Endothelial cell of umbilical vein (primary cell): ENCODE data around the gene WRNIP1. TPM values are rescaled to one million over a fixed set of nuclear protein-coding genes. Genes with fewer than 3 reads are reported as not detected.

ENCODE experiments used
- BruUV-seq: library from RNA; stranded (reverse); fragments of 400-500 nt; replicated peaks from 2 replicates; lab custom pipeline; 2021; lab: Mats Ljungman, UMichigan
- CTCF ChIA-PET: fragments of 300-600, 350-600 bp; sonication (Branson Sonifier 250); formaldehyde crosslinking; loops from one replicate; lab custom pipeline; 2021; ENCODE audit warnings: antibody characterized with exemption, inconsistent platforms; lab: Charles Lee
- POLR2A ChIA-PET: fragments of 300-600, 350-600 bp; sonication (Branson Sonifier 250); formaldehyde crosslinking; loops from one replicate; lab custom pipeline; 2021; ENCODE audit warnings: antibody characterized with exemption, inconsistent platforms; lab: Charles Lee
- DNase-seq: peaks from one replicate; pipeline ENCODE4 v3.0.0-alpha.2; 2011; ENCODE audit warnings: low read depth, low spot score
- FAIRE-seq: peaks from 2 replicates; lab custom pipeline; 2011; peaks lifted over from hg19 to GRCh38; lab: Jason Lieb, UNC
- H2AFZ ChIP-seq: 2 replicates; pipeline ENCODE4 v1.6.0; 2012; ENCODE audit warnings: low read depth, low read length, control low read depth, inconsistent platforms
- H3K27ac ChIP-seq: 2 replicates; pipeline ENCODE4 v1.5.1; 2011; ENCODE audit warnings: low read depth, mild to moderate bottlenecking, control low read depth, low read length, moderate library complexity; ENCODE audit not compliant: insufficient read depth
- H3K27me3 ChIP-seq, 2 experiments: 2 replicates each; pipeline versions ENCODE4 v1.6.0 to v1.6.1; 2011; ENCODE audit warnings: low read length in 2 of 2, mixed read lengths in 1 of 2; ENCODE audit not compliant: control insufficient read depth in 2 of 2, insufficient read depth in 2 of 2
- H3K36me3 ChIP-seq, 2 experiments: 2 replicates in 1 of 2; 3 replicates in 1 of 2; pipeline ENCODE4 v1.5.1; 2011; ENCODE audit warnings: low read length in 2 of 2, mild to moderate bottlenecking in 1 of 2, moderate library complexity in 1 of 2; ENCODE audit not compliant: control insufficient read depth in 2 of 2, insufficient read depth in 2 of 2; ENCODE audit errors: extremely low read depth in 1 of 2
- H3K4me1 ChIP-seq: 3 replicates; pipeline ENCODE4 v1.5.1; 2011; ENCODE audit warnings: mild to moderate bottlenecking, low read length; ENCODE audit not compliant: control insufficient read depth, insufficient read depth; ENCODE audit errors: extremely low read depth
- H3K4me2 ChIP-seq: 2 replicates; pipeline ENCODE4 v1.6.1; 2011; ENCODE audit warnings: low read length, control low read depth, mixed read lengths; ENCODE audit not compliant: insufficient read depth
- H3K4me3 ChIP-seq, 3 experiments: fragments of 200-600 bp in 1 of 3; sonication (generic), shearing (Covaris generic) in 1 of 3; replicated peaks in 1 of 3; 2 replicates each; pipeline ENCODE4 v1.5.1; 2011 to 2016; ENCODE audit warnings: control low read depth in 3 of 3, low read length in 3 of 3, mild to moderate bottlenecking in 2 of 3, inconsistent platforms in 1 of 3, low read depth in 1 of 3, moderate library complexity in 1 of 3; ENCODE audit not compliant: insufficient read depth in 1 of 3
- H3K79me2 ChIP-seq: 2 replicates; pipeline ENCODE4 v1.6.0; 2012; ENCODE audit warnings: low read length, inconsistent platforms; ENCODE audit not compliant: control insufficient read depth, insufficient read depth
- H3K9ac ChIP-seq: replicated peaks from 2 replicates; pipeline ENCODE3; 2011; ENCODE audit warnings: low read length, control low read depth; ENCODE audit not compliant: insufficient read depth; ENCODE audit errors: extremely low read depth
- H3K9me1 ChIP-seq: replicated peaks from 3 replicates; pipeline ENCODE4 v1.6.0; 2011; ENCODE audit warnings: mild to moderate bottlenecking, low read length; ENCODE audit not compliant: control insufficient read depth, insufficient read depth; ENCODE audit errors: extremely low read depth
- H3K9me3 ChIP-seq: replicated peaks from 2 replicates; pipeline ENCODE4 v1.5.1; 2012; ENCODE audit warnings: low read length, inconsistent platforms; ENCODE audit not compliant: control insufficient read depth, insufficient read depth
- H4K20me1 ChIP-seq: replicated peaks from 2 replicates; pipeline ENCODE3; 2011; ENCODE audit warnings: mild to moderate bottlenecking, low read length; ENCODE audit not compliant: control insufficient read depth, insufficient read depth; ENCODE audit errors: extremely low read depth
- EZH2 ChIP-seq: IDR thresholded peaks from 2 replicates; pipeline ENCODE4 v1.6.1; 2012; ENCODE audit warnings: borderline replicate concordance, low read depth, mild to moderate bottlenecking, moderate library complexity, low read length, inconsistent platforms; ENCODE audit not compliant: severe bottlenecking
- FOS ChIP-seq: IDR thresholded peaks from 2 replicates; pipeline ENCODE4 v1.6.1; 2011; ENCODE audit warnings: mild to moderate bottlenecking, low read length, moderate library complexity, borderline replicate concordance; ENCODE audit not compliant: insufficient read depth
- GATA2 ChIP-seq: IDR thresholded peaks from 2 replicates; pipeline ENCODE4 v1.7.0; 2011; ENCODE audit warnings: low read depth, mild to moderate bottlenecking, moderate library complexity, mixed read lengths, low read length; ENCODE audit not compliant: insufficient read length, insufficient read depth
- JUN ChIP-seq: IDR thresholded peaks from 2 replicates; pipeline ENCODE4 v1.6.1; 2011; ENCODE audit warnings: borderline replicate concordance, low read depth; ENCODE audit not compliant: insufficient read length, insufficient read depth
- MYC ChIP-seq: IDR thresholded peaks from one replicate; pipeline ENCODE4 v1.6.1; 2011; ENCODE audit warnings: mild to moderate bottlenecking, low read depth, low read length
- POLR2A ChIP-seq: IDR thresholded peaks from 2 replicates; pipeline ENCODE4 v1.6.1; 2012; ENCODE audit warnings: low read depth, mild to moderate bottlenecking, control low read depth, low read length
- POLR2AphosphoS5 ChIP-seq: IDR thresholded peaks from 2 replicates; pipeline ENCODE4 v1.6.1; 2012; ENCODE audit warnings: low read depth, mild to moderate bottlenecking, control low read depth, low read length, moderate library complexity; ENCODE audit not compliant: insufficient read depth
- dilution Hi-C: fragments of 300-500 bp; cut with MboI; formaldehyde crosslinking; loops from one replicate; pipeline ENCODE4 v1.15.0; 2019; ENCODE audit warnings: low sequenced_read_pairs; ENCODE audit not compliant: extremely low pct_ligation_motif_present
- intact Hi-C: fragments of 100-400 bp; cut with micrococcal nuclease; formaldehyde crosslinking; loops from one replicate; pipeline ENCODE4 v1.10.0; 2022
- polyA plus RNA-seq, 4 experiments: library from polyadenylated mRNA; depleted of rRNA in 3 of 4; stranded (reverse) in 3 of 4; unstranded in 1 of 4; fragments of >200 nt; gene quantifications; 2 replicates each; pipeline versions ENCODE4 v1.2.1 to v1.2.3, GENCODE V29; 2011 to 2012; ENCODE audit warnings: missing spikeins in 1 of 4
- total RNA-seq: library from RNA; stranded (reverse); gene quantifications from 2 replicates; pipeline ENCODE4 v1.2.3, GENCODE V29; 2021
- TF ChIP-seq, protein P1 (sequence below), 2 donors: IDR thresholded peaks; 1 replicate in 1 of 2; 2 replicates in 1 of 2; pipeline ENCODE4 v1.5.1; 2011; ENCODE audit warnings: low read length in 2 of 2, mild to moderate bottlenecking in 2 of 2, moderate library complexity in 2 of 2, control low read depth in 1 of 2, inconsistent platforms in 1 of 2, low read depth in 1 of 2; ENCODE audit not compliant: insufficient read depth in 1 of 2; ENCODE audit errors: extremely low read depth in 1 of 2
- TF ChIP-seq, protein P2 (sequence below): IDR thresholded peaks from 2 replicates; pipeline ENCODE4 v1.6.1; 2011; ENCODE audit not compliant: insufficient read depth, insufficient read length

WRNIP1 gene
- total and polyA plus RNA-seq, 2 donors (not counting 3 experiments of a cell fraction or from before 2014, with no cell fraction given): 50.1 to 68.9 TPM

DNA sequence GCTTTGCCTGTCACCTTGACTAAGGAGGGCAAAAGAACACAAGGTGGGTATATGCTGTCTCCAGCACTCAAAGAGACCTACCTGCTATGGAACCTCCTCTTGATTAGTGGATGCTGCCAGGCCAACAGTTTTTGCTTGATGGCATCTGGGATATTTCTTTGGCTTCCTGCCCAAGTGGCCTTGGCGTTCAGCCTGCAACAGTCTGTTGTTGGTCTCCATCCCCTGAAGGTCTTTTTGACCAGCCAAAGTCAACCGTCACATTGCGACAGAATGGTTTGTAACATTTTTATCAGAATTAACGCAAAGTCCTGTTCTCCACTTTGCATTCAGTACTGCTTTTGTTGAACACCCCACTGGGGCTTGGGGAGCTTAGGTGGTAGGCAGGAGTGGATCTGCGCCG, 39.3 kb downstream of the WRNIP1 start:
- no peaks in the 10 kb centered on the region for H3K27me3 ChIP-seq
- ChIA-PET CTCF (interaction anchor here (1.2 to 1.6 kb wide), 2 partner anchors 13 to 14 kb away, joined by 4 read pairs; no protein-coding TSS in a partner anchor), POLR2A (no interaction called here)
- H3K36me3 ChIP-seq: no peaks in the 10 kb centered on the region
- dilution Hi-C loops: no loop called here
- H3K4me3 ChIP-seq: no peak overlapping the region
- no peak overlapping the region for H2AFZ ChIP-seq
- H4K20me1 ChIP-seq: no peaks in the 10 kb centered on the region
- no peaks in the 10 kb centered on the region for H3K9me1 ChIP-seq
- H3K9me3 ChIP-seq: no peaks in the 10 kb centered on the region
- no TSS peak for BruUV-seq
- TF ChIP-seq GATA2 (no peak), MYC (no peak), FOS (no peak), POLR2A (no peak), EZH2 (no peak), POLR2AphosphoS5 (no peak), JUN (no peak)
- TF ChIP-seq, protein P1, sequence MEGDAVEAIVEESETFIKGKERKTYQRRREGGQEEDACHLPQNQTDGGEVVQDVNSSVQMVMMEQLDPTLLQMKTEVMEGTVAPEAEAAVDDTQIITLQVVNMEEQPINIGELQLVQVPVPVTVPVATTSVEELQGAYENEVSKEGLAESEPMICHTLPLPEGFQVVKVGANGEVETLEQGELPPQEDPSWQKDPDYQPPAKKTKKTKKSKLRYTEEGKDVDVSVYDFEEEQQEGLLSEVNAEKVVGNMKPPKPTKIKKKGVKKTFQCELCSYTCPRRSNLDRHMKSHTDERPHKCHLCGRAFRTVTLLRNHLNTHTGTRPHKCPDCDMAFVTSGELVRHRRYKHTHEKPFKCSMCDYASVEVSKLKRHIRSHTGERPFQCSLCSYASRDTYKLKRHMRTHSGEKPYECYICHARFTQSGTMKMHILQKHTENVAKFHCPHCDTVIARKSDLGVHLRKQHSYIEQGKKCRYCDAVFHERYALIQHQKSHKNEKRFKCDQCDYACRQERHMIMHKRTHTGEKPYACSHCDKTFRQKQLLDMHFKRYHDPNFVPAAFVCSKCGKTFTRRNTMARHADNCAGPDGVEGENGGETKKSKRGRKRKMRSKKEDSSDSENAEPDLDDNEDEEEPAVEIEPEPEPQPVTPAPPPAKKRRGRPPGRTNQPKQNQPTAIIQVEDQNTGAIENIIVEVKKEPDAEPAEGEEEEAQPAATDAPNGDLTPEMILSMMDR (IDR thresholded peaks at IDR 0.05; ENCODE audit: extremely low read depth in 1 of 2, insufficient read depth in 1 of 2, low read depth in 1 of 2, low read length in 2 of 2): no peak
- TF ChIP-seq, protein P2, sequence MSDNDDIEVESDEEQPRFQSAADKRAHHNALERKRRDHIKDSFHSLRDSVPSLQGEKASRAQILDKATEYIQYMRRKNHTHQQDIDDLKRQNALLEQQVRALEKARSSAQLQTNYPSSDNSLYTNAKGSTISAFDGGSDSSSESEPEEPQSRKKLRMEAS: no peak
- DNase-seq (peak; percentile 37), FAIRE-seq (no peak)
- no peaks in the 10 kb centered on the region for H3K79me2 ChIP-seq
- H3K9ac ChIP-seq: no peak overlapping the region
- peaks cover 43% of the 10 kb centered on the region for H3K4me1 ChIP-seq
- H3K4me2 ChIP-seq: no peak overlapping the region
- no peak overlapping the region for H3K27ac ChIP-seq
- intact Hi-C loops: no loop called here
